Posterior vena cava (tissue), 2 donors: ENCODE measurements around the gene MAGEA9. TPM values are rescaled to one million over a fixed set of nuclear protein-coding genes. Genes with fewer than 3 reads are reported as not detected.
"Not testable (repeated sequence)": the region's sequence is repeated elsewhere in the genome, so short reads cannot be mapped to it uniquely, and the experiment has no call there.

Experiments used
- DNase-seq: peaks from one replicate; pipeline ENCODE4 v3.0.0-alpha.2; 2020; ENCODE audit warnings: low spot score
- intact Hi-C, 2 donors: fragments of 100-400 bp; cut with DNase I; formaldehyde crosslinking; loops; one replicate each; pipeline versions ENCODE4 v1.14.1 to v1.14.2; 2022 to 2023
- total RNA-seq, 2 donors: library from RNA; stranded (reverse); fragmentation: NEBNext Ultra II Directional; extraction: Animal tissue kit (Norgen Biotek cat#: 25700); gene quantifications; one replicate each; pipeline ENCODE4 v1.2.1, GENCODE V29; 2021
- donor health status: DM: yes; HTN: yes; CAD: no.
- donor health status: DM: yes; HTN: yes; CAD: no.

MAGEA9 gene
- total RNA-seq, 2 donors from 2014 or later: not detected

- no peak for DNase-seq
- intact Hi-C loops: no loop called here
Measured at GRCh38 chrX:149803458-149804062, 21.8 kb downstream of the MAGEA9 start.

GRCh38 chrX:149804102-149804501 lies 22.4 kb downstream of the MAGEA9 start:
- no peak for DNase-seq
- intact Hi-C loops: no loop called here

GRCh38 chrX:149807747-149808458 lies 26.2 kb downstream of the MAGEA9 start:
- DNase-seq: no peak
- intact Hi-C loops: no loop called here

GRCh38 chrX:149818652-149819051 lies 36.9 kb downstream of the MAGEA9 start:
- no peak for DNase-seq
- intact Hi-C loops: no loop called here

- no peak for DNase-seq
- intact Hi-C loops: no loop called here
Measured at GRCh38 chrX:149819371-149819770, 37.6 kb downstream of the MAGEA9 start.

GRCh38 chrX:149825424-149825823 lies 43.7 kb downstream of the MAGEA9 start:
- intact Hi-C loops: no loop called here
- no peak for DNase-seq

GRCh38 chrX:149827254-149827653 lies 45.5 kb downstream of the MAGEA9 start:
- intact Hi-C loops: no loop called here
- no peak for DNase-seq

- intact Hi-C loops: no loop called here
- DNase-seq: no peak
Measured at GRCh38 chrX:149829751-149830191, 48.0 kb downstream of the MAGEA9 start.

- intact Hi-C loops: no loop called here
- no peak for DNase-seq
Measured at GRCh38 chrX:149830192-149830873, 48.6 kb downstream of the MAGEA9 start.

- intact Hi-C loops: no loop called here
- DNase-seq: no peak
Measured at GRCh38 chrX:149831473-149831872, 49.7 kb downstream of the MAGEA9 start.

GRCh38 chrX:149836728-149837127 lies 55.0 kb downstream of the MAGEA9 start:
- intact Hi-C loops, DNase-seq: not testable (repeated sequence)

GRCh38 chrX:149837167-149837566 lies 55.4 kb downstream of the MAGEA9 start:
- DNase-seq: no peak
- intact Hi-C loops: no loop called here

Other genes with a start within 250 kb of the MAGEA9 start
- 10 to 100 TPM; 15.8 to 18.1 TPM for gene EOLA1, start 240.9 kb upstream of the MAGEA9 start, total RNA-seq
- gene HSFX3, start 232.0 kb upstream of the MAGEA9 start, total RNA-seq: not detected
- not detected for gene MAGEA9B, start 194.5 kb upstream of the MAGEA9 start, total RNA-seq
- under 1 TPM in 1 of 2 donors, not detected in 1; 0.48 TPM for gene HSFX2, start 186.6 kb upstream of the MAGEA9 start, total RNA-seq
- gene TMEM185A, start 150.1 kb upstream of the MAGEA9 start, total RNA-seq: 10 to 100 TPM; 20.8 to 22.1 TPM
- gene MAGEA11, start 69.9 kb upstream of the MAGEA9 start, total RNA-seq: not detected
- 1 to 10 TPM; 1.0 to 1.4 TPM for gene HSFX1, start 7.9 kb upstream of the MAGEA9 start, total RNA-seq
- not detected for gene MAGEA8, start 99.3 kb downstream of the MAGEA9 start, total RNA-seq
- gene HSFX4, start 147.6 kb downstream of the MAGEA9 start, total RNA-seq: not detected
- 10 to 100 TPM; 21.5 to 23.0 TPM for gene EOLA2, start 156.6 kb downstream of the MAGEA9 start, total RNA-seq